DMS153 treated with DMSO at 0.1 percent for 48 hours (cell line): Measurements from ENCODE around the gene RBFOX1.

ENCODE experiments used
- DNase-seq: peaks from one replicate; lab custom pipeline; 2025; ENCODE audit not compliant: unreplicated experiment; lab: John Stamatoyannopoulos, UW

The RBFOX1 gene

DNA sequence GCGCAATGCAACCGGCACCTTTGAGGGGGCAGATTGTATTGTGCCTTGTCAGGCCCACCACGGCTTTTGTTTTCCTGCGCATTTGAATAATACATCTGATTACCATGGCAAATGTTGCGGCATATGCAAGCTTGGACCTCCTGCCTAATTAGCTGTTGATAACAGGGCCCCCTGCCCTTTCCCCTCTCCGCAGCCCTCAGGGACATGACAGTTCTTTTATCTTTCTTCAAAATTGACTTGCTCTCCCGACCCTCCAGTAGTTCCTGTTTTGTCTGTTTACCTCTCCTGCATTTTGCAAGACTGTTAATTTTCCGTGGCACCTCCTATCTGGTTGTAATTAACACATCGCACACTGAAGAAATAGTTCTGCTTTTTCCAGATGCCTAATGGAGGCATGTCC lies 86.8 kb downstream of the RBFOX1 start:
- DNase-seq = no peak

GRCh38 chr16:7420079-7420478 lies 87.4 kb downstream of the RBFOX1 start:
- DNase-seq = no peak

DNA sequence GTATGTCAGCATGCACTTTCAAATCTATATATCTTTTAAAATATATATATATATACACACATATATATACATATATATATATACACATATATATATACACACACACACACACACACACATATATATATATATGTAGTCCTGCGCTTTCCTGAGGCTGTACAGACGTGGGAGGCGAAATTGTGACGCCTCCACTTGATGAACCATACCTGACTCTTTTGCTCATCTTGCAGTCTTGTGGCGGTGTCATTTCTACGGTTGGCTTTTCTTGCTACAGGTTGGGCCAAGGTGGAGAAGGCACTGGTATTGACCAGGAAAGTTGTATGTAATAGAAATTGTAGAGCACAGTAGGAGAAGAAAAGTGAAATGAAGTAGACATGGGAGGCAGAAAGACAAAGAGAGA lies 88.2 kb downstream of the RBFOX1 start:
- DNase-seq = no peak

- no peak for DNase-seq
Measured at GRCh38 chr16:7421578-7421977, 88.9 kb downstream of the RBFOX1 start.

GRCh38 chr16:7422036-7422888 lies 89.6 kb downstream of the RBFOX1 start:
- no peak for DNase-seq

DNA sequence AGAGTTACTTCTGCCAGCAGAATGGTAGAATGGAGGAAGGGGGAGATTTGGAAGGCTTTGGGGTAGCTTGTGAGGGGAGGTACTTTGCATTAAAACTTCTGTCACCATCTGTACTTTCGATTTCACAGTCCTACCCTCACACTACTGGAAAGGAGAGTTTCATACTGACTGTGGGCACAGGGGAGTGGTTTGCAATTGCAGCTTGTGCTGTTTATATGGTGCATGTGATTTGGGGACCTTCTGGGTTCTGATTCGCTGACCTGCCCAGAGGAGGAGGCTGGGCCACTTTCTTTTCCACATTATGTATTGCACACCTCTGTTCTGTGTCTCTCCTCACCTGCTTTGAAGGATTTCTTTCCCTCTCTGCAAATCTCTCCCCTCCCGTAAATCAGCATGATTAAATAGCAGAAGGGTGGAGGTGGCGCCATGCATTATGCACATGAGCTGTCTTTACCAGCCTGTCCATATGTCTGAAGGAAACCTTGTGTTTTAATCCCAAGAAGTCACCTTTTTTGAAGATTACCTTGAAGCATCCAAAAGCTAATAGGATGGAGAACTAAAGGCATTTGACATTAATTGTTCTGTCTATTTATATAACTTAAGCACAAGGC lies 90.9 kb downstream of the RBFOX1 start:
- DNase-seq = no peak

DNA sequence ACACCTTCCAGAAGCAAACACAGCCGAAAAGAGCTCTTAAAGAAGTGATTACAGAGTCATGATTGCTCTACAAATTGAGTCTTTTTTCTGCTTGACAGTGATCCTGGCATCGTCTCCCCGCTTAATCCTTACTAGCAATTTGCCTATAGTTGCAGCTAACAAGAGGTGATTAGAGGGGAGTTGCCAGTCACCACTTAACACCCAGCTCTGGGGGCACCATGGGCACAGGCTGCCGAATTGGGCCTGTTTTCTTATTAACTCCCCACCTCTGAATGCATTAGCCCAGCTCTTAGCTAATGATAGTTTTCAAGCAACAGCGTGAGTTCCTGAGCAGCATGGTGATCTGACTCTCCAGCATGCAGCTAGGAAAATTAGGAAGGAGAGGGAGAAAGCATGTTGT lies 93.5 kb downstream of the RBFOX1 start:
- no peak for DNase-seq

DNA sequence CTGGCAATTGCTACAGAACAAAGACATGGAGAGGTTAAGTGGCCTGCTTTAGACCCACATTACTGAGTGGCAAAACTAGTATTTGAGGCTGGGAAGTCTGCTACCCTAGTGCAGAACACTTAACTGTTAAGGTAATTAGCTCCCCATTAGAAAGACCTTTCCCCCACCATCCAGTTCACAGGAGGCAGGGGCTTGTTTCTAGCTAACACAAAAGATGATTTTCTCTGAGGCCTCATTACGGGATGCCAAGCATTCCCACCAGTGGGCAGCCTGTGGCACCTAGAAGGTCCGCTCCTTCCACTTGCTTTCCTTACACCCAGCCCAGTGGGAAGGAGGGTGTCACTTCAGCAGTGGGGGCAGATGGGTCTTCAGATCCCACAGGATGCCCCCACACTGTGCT lies 99.1 kb downstream of the RBFOX1 start:
- DNase-seq = no peak

DNA sequence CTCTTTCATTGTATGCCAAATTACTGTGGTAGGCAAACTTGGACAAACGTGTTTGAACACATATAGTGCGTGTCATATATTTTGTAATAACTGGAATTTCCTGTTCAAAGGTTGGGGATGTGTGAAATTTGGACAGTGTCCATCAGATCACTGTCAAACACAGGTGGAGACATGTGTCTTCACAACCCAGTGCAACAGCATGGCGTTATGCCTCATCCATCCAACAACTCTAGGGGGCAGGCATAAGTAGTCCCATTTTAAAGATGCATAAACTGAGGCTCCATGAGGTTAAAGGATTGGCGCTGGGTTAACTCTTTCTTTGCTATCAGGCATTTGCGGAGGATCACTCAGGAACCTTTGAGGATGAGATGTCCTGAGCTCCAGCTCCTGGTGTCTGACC lies 103.7 kb downstream of the RBFOX1 start:
- DNase-seq = no peak

DNA sequence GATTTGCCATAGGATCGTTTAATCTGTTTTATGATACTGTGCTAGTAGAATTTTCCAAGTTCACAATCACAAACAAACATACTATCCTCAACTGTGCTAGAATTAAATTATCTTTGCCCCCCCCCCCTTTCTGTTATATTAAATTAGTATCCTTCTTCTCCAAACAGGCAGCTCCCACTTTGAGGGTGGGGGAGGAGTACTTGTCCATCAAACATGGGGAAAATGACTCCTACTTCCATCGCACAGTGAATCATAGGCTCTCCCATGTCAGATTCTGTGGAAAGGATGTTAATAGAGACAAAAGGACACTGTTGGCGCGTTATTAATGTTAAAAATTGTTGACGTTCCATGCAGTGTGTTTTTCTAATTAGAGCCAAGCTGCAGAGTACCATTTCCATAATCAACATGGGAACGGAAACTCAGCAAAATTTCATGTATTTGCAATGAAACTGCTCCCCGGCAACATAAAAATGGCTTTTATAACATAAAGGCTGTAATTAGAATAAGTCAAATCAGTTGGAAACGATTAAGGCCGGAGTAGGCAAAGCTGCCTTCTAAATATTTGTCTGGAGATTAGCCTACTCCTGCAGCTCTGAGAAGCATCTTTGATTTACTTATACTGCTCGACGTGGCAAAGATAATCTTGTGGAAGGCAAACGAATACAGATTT lies 104.6 kb downstream of the RBFOX1 start:
- DNase-seq = no peak

DNA sequence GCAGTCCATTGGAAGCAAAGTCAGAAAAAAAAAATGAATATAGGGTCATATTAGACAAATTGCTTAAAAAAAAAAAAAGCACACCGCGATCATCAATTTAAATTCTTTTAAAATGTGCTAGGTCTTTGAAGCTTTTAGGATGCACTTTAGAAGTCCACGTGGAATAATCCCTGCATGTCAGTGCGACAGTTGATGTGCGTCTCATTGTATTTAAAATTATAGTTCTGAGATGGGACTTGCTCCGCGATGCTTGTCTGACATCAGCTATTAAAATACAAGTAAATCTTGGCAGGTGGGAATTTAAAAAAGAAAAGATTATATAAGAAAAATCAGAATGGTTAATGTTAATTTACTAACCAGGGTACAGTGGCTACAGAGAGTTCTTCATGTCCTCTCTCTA lies 105.2 kb downstream of the RBFOX1 start:
- DNase-seq = no peak

DNA sequence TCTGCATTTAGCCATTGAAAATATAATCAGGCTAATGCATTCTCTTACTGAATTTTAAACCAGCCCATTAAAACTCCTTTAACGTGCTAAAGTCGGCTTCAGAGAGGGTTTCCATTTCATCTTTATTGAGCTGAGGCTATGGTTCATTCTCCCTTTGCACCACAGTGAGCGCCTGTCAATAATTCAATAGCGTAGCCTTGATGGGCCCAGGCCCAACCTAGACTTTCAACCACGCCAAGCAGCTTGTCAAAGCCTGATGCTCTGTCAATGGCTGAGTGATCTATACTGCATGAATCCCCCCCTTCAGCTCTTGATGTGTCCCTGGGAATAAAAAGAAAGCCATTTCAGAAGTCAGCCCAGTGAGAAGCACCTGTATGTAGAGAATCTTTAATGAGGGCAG lies 106.0 kb downstream of the RBFOX1 start:
- no peak for DNase-seq

DNA sequence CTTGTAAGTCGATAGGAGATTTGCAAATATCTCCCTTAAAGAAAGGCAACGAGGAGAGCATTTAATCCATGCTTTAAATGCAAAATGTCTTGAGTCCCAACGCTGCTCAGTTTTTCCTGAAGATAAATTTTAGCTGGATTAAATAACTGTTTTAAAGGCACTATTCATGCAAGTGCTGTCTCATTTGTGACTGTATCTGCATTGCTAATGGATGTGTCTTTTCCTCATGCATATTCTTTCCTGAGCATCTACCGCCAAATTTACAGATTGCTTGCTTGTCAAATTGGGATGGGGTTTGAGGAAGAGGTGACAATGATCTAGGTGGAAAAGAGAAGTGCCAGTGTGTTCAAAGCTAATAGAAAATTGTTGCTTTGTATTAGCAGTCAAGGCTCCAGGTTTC lies 106.9 kb downstream of the RBFOX1 start:
- no peak for DNase-seq

- no peak for DNase-seq
Measured at GRCh38 chr16:7440886-7441400, 108.3 kb downstream of the RBFOX1 start.

DNA sequence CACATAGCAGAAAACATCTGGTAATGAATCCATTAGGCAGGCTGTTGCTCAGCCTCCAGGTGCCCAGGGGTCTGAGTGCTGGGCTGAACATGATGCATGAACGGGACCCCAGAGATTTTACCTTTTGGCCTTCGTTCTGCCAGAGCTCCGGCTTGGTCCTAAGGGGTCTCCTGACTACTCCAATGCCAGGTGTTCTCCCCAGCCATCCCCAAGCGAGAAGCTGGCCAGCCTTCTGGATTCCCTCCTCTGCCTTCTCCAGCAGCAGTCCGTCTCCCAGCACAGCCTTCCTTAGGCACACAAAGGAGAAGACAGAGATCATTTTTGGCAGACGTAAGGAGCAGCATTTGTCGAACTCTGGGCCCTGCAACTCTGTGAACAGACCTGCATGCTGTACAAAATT lies 109.4 kb downstream of the RBFOX1 start:
- no peak for DNase-seq

DNA sequence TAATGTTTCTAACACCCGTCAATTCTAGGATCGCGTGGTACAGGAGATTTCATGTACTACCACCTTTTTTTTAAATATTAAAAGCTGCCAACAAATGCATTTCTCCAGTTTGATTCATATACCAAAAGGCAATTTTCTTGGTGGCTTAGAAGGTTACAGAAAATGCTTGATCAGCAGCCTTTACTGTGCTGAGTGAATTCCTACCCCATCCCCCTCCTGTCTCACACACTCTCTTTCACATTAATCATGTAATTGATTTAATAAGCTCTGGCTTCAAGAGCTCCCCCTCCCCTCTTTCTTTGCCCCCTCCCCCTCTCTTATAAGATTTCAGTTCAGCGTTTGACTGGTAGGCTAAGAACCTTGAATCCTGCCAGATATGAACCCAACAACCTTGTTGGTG lies 110.5 kb downstream of the RBFOX1 start:
- no peak for DNase-seq

DNA sequence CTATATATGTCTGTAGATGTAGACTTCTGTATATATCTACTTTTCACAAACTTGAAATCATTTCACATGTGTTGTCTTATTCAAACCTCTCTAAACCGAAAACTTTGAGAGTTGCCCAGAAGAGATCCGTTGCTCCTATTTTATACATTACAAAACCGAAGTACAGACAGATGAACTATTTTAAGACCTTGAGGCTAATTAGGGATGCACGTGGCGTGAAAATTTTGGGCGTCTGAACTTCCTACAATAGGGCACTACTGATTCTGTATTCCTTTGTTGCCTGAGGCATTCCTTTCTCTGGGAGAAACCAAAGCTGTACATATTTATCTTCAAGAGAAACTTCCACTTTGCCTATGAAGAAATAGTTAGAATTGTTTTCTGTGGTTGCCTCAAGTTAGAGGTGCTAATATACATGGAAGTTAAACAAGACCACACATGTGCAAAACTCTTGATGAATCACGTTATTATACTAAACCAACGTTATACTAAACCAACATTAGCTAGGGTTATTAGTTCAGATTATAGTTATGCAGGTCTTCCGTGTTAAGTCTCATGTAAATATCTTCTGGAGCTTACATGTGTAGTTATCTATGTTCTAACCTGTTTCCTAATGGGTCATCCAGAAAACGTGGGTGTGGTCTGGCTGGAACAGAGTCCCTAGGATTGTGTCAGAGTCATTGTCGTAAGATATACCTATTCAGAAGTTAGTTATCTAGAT lies 111.2 kb downstream of the RBFOX1 start:
- no peak for DNase-seq

GRCh38 chr16:7449306-7449705 lies 116.7 kb downstream of the RBFOX1 start:
- DNase-seq = no peak

- DNase-seq = no peak
Measured at GRCh38 chr16:7449808-7450207, 117.2 kb downstream of the RBFOX1 start.

DNA sequence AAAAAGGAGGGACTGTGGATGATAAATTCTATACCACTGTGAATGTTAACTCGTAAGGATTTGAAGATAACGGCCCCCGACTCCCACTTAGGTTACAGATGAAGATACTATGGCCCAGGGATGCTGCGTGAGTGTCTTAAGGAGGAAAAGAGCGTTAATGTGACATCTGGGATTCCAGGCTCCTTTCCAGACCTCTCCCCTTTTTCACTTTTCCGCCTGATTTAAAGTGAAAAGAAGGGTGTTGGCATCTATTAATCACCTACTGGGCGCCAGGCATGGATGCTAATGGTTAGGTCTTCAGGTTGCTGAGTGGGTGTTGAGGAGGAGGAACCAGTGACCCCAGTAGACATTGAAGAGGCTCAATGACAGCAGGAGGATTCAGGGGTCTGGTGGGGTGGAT lies 117.8 kb downstream of the RBFOX1 start:
- DNase-seq = no peak

- DNase-seq = no peak
Measured at GRCh38 chr16:7452090-7452489, 119.4 kb downstream of the RBFOX1 start.
